Measurements from ENCODE around the gene KIF5A. TPM values are rescaled to one million over a fixed set of nuclear protein-coding genes. Genes with fewer than 3 reads are reported as not detected.

KIF5A gene
- total RNA-seq, 1 donor from 2014 or later, result 0.14 TPM

- Histone ChIP-seq H3K36me3 (peaks cover 20% of the 10 kb centered on the region), H3K4me3 (peak overlapping the region; percentile 94), H3K27me3 (no peaks in the 10 kb centered on the region), H3K9me3 (no peaks in the 10 kb centered on the region), H3K27ac (no peak overlapping the region), H3K4me1 (peaks cover 17% of the 10 kb centered on the region)
- TF ChIP-seq, protein P1, sequence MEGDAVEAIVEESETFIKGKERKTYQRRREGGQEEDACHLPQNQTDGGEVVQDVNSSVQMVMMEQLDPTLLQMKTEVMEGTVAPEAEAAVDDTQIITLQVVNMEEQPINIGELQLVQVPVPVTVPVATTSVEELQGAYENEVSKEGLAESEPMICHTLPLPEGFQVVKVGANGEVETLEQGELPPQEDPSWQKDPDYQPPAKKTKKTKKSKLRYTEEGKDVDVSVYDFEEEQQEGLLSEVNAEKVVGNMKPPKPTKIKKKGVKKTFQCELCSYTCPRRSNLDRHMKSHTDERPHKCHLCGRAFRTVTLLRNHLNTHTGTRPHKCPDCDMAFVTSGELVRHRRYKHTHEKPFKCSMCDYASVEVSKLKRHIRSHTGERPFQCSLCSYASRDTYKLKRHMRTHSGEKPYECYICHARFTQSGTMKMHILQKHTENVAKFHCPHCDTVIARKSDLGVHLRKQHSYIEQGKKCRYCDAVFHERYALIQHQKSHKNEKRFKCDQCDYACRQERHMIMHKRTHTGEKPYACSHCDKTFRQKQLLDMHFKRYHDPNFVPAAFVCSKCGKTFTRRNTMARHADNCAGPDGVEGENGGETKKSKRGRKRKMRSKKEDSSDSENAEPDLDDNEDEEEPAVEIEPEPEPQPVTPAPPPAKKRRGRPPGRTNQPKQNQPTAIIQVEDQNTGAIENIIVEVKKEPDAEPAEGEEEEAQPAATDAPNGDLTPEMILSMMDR (IDR thresholded peaks at IDR 0.05), result no peak
- no peak for DNase-seq
- intact Hi-C loops (cut with DNase I), result no loop called here
- no peak for ATAC-seq
These were observed 42.8 kb downstream of the KIF5A start for GRCh38 chr12:57592551-57593165.

DNA sequence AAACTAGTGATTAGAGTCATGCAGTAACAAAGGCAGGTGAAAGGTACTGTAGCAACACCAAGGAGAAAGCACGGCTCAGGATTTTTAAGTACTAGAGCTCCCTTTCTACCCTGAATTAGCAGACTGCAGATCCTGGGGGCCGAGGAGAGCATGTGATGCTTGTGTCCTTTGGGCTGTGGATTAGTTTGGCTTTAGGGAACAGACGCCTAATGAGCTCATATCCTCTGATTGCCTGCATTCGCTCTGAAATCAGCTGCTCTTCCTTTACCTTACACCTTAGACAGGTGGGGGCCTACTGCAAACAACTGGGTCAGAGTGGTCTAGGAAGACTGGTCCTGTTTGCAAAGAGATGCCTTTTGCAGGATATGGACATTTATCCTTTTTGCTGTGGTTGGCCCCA is 43.3 kb downstream of the KIF5A start:
- no peak for ATAC-seq
- no peak overlapping the region for H3K27ac ChIP-seq
- H3K27me3 ChIP-seq, result no peaks in the 10 kb centered on the region
- intact Hi-C loops (cut with DNase I), result no loop called here
- H3K9me3 ChIP-seq, result no peaks in the 10 kb centered on the region
- H3K36me3 ChIP-seq, result peaks cover 20% of the 10 kb centered on the region
- TF ChIP-seq, protein P1 (IDR thresholded peaks at IDR 0.05), result no peak
- DNase-seq, result no peak
- peaks cover 17% of the 10 kb centered on the region for H3K4me1 ChIP-seq
- no peak overlapping the region for H3K4me3 ChIP-seq

DNA sequence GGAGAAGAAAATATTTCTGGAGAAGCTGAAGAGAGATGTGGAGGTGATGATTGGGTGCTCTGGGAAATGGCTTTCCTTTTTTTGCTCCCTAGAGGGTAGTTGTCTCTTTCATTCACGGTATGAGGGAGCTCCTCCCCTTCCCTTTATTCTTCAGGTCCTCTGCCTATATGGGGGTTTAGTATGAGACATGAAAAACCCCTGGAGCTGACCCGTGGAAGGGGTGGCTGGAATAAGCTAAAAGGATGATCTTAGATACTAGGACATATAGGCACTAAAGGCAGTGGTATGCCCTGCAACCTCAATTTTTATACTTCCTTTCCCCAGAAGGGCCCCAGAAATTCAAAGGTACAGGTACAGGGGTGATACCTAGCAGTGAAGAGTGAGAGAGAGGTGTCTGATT is 50.6 kb downstream of the KIF5A start:
- no peaks in the 10 kb centered on the region for H3K27me3 ChIP-seq
- TF ChIP-seq, protein P1 (IDR thresholded peaks at IDR 0.05), result no peak
- DNase-seq (no peak), ATAC-seq (no peak)
- no peak overlapping the region for H3K4me3 ChIP-seq
- peaks cover 44% of the 10 kb centered on the region for H3K36me3 ChIP-seq
- peaks cover 7% of the 10 kb centered on the region for H3K4me1 ChIP-seq
- H3K27ac ChIP-seq, result no peak overlapping the region
- H3K9me3 ChIP-seq, result no peaks in the 10 kb centered on the region
- intact Hi-C loops (cut with DNase I), result no loop called here

GRCh38 chr12:57602544-57602943 is 52.7 kb downstream of the KIF5A start:
- peaks cover 31% of the 10 kb centered on the region for H3K36me3 ChIP-seq
- H3K9me3 ChIP-seq, result no peaks in the 10 kb centered on the region
- no peak overlapping the region for H3K27ac ChIP-seq
- DNase-seq (no peak), ATAC-seq (no peak)
- H3K27me3 ChIP-seq, result no peaks in the 10 kb centered on the region
- TF ChIP-seq, protein P1 (IDR thresholded peaks at IDR 0.05), result no peak
- H3K4me1 ChIP-seq, result peaks cover 16% of the 10 kb centered on the region
- intact Hi-C loops (cut with DNase I), result no loop called here
- H3K4me3 ChIP-seq, result no peak overlapping the region

- H3K4me3 ChIP-seq, result no peak overlapping the region
These were observed 53.5 kb downstream of the KIF5A start for GRCh38 chr12:57603324-57603723.

More at GRCh38 chr12:57603324-57603723, 53.5 kb downstream of the KIF5A start:
- peak overlapping the region; percentile 89 for H3K27ac ChIP-seq
- DNase-seq, result no peak
- no peaks in the 10 kb centered on the region for H3K27me3 ChIP-seq
- intact Hi-C loops (cut with DNase I), result no loop called here
- no peak for ATAC-seq
- TF ChIP-seq, protein P1 (IDR thresholded peaks at IDR 0.05), result no peak
- no peaks in the 10 kb centered on the region for H3K9me3 ChIP-seq
- peaks cover 31% of the 10 kb centered on the region for H3K36me3 ChIP-seq
- peaks cover 16% of the 10 kb centered on the region for H3K4me1 ChIP-seq

All from upper lobe of right lung (tissue), 1 donor.